Memory B cell (primary cell): ENCODE data around the gene SDC4.

Experiments used
- ATAC-seq: fragments of 150-1000 bp; cut with Tn5 transposase; 2 replicates; pipeline ENCODE4 v1.10.0; 2021; ENCODE audit warnings: low read depth, mild to moderate bottlenecking, moderate library complexity
- DNase-seq, 2 donors: peaks; one replicate each; pipeline ENCODE4 v3.0.0; 2022; ENCODE audit warnings: low spot score in 2 of 2
- H3K27ac Mint-ChIP-seq: one replicate; pipeline ENCODE4 v1.8.0; 2022; ENCODE audit warnings: mild to moderate bottlenecking, moderate library complexity, mixed read lengths
- H3K27me3 Mint-ChIP-seq: one replicate; pipeline ENCODE4 v1.8.0; 2022; ENCODE audit warnings: mixed read lengths
- H3K36me3 Mint-ChIP-seq: one replicate; pipeline ENCODE4 v1.8.0; 2022; ENCODE audit warnings: mild to moderate bottlenecking, mixed read lengths
- H3K4me1 Mint-ChIP-seq: one replicate; pipeline ENCODE4 v1.8.0; 2022; ENCODE audit warnings: mixed read lengths
- H3K4me3 Mint-ChIP-seq: one replicate; pipeline ENCODE4 v1.8.0; 2022; ENCODE audit warnings: mild to moderate bottlenecking, moderate library complexity, mixed read lengths
- H3K9me3 Mint-ChIP-seq: one replicate; pipeline ENCODE4 v1.8.0; 2022; ENCODE audit warnings: mixed read lengths

SDC4 gene

DNA sequence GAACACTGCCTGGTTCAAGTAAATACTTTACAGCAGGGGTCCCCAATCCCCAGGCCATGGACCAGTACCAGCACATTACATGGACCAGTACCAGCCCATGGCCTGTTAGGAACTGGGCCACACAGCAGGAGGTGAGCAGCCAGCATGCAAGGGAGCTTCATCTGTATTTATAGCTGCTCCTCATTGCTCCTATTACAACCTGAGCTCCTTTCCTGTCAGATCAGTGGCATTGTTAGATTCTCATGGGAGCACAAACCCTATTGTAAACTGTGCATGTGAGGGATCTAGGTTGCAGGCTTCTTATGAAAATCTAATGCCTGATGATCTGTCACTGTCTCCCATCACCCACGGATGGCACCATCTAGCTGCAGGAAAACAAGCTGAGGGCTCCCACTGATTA, 53.6 kb downstream of the SDC4 start:
- Mint-ChIP-seq H3K4me1 (peaks cover 13% of the 10 kb centered on the region), H3K36me3 (no peaks in the 10 kb centered on the region), H3K4me3 (no peak overlapping the region), H3K27me3 (peaks cover 14% of the 10 kb centered on the region), H3K27ac (no peak overlapping the region), H3K9me3 (no peaks in the 10 kb centered on the region)
- DNase-seq (no peak), ATAC-seq (no peak)

DNA sequence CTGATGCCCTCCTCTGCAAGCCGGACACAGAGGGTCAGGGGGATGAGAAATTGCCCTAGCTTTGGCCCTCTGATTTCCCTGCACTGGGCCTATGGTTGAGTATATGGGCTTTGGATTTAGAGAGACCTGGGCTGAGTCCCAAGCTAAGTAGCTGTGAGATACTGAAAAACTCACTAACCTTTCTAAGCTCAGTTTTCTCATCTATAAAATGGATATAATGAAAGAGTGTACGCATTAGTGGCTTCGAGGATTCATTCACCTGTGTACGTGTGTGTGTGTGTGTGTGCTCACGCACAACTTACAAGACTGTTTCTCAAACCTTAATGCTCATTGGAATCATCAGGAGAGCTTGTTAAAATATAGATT, 54.2 kb downstream of the SDC4 start:
- DNase-seq (no peak), ATAC-seq (no peak)
- Mint-ChIP-seq H3K4me3 (peak overlapping the region; percentile 76), H3K36me3 (no peaks in the 10 kb centered on the region), H3K27me3 (peaks cover 14% of the 10 kb centered on the region), H3K27ac (no peak overlapping the region), H3K9me3 (no peaks in the 10 kb centered on the region), H3K4me1 (peaks cover 13% of the 10 kb centered on the region)

DNA sequence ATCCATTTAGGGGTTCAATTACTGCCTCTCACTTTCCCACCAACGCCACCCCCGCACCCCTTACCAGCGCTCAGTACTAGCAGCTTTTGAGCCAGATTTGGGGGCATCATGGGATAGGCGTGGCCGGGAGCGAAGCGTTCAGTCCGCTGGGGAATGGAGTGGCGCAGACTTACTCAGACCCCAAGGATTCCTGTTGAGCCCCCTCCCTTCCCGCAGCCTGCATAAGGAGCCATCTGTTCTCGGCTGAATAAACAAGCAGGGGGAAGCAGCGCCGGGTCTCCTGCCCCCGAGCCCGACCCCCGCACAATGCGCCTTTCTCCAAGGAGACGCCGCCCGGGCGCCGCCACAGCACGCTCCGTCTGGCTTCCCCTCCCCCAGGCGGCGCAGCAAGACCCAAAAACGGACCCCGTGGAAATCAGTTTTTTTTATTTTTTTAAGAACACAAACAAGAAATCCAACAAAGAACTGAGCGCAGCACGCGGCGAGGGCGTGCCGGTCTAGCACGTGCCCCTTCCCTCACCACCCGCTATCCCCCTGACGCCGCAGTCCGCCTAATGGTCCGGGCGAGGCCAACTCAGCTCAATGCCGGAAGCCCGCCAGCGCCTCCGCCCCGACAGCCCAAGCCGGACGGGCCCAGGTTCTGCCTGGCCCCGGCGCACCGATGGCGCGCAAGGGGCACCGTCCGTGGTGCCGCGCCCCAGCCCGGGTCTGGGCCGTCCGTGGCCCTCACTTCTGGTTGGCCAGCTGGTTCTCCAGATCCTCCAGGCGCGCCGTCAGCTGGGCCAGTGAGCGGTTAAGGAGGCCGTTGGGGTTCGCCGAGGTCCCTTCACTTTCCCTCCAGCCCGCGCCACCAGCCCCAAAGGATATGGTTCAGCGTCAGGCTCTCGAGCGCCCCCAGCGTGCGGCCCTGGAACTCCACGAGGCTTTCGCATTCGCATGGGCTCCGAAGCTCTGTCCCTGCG, 54.9 kb downstream of the SDC4 start:
- H3K36me3 Mint-ChIP-seq, result no peaks in the 10 kb centered on the region
- no peak overlapping the region for H3K27ac Mint-ChIP-seq
- DNase-seq (peak; percentile 77 to 90), ATAC-seq (peak; percentile 82)
- peaks cover 10% of the 10 kb centered on the region for H3K27me3 Mint-ChIP-seq
- H3K4me3 Mint-ChIP-seq, result peak overlapping the region; percentile 76
- peaks cover 13% of the 10 kb centered on the region for H3K4me1 Mint-ChIP-seq
- no peaks in the 10 kb centered on the region for H3K9me3 Mint-ChIP-seq

DNA sequence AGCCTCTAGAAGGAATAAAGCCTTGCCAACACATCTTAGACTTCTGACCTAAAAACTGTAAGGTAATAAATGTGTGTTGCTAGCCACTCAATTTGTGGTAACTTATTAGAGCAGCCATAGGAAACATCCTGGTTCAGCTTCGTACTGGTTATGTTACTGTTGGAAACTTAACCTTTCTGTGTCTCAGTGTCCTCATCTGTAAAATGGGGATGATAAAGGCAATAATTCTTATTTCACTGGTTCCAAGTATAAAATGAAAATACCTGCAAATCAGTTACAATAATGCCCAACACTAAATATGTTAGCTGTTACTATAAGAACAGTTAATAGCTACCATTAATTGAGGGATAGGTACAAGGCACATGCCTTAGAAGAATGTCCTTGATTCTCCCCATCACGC, 55.9 kb downstream of the SDC4 start:
- no peaks in the 10 kb centered on the region for H3K9me3 Mint-ChIP-seq
- ATAC-seq (no peak), DNase-seq (no peak)
- H3K4me3 Mint-ChIP-seq, result no peak overlapping the region
- no peaks in the 10 kb centered on the region for H3K36me3 Mint-ChIP-seq
- H3K27ac Mint-ChIP-seq, result no peak overlapping the region
- peaks cover 8% of the 10 kb centered on the region for H3K27me3 Mint-ChIP-seq
- H3K4me1 Mint-ChIP-seq, result peaks cover 13% of the 10 kb centered on the region

DNA sequence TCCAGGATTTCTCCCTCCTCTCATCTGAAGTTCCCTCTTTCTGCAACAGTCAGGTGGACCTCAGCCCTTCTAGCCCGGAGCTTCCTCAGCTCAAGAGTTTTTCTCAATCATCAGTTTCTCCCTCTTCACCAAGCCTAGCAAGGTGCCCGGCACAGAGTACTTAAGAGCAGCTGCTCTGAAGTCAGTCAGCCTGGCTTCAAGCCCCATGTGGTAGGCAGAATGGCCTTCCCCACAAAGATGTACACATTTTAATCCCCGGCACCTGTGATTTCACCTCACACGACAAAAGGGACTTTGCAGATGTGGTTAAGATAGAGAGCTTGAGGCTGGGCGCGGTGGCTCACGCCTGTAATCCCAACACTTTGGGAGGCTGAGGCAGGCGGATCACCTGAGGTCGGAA, 56.7 kb downstream of the SDC4 start:
- ATAC-seq, result no peak
- Mint-ChIP-seq H3K4me3 (no peak overlapping the region), H3K27me3 (peaks cover 10% of the 10 kb centered on the region)

DNA sequence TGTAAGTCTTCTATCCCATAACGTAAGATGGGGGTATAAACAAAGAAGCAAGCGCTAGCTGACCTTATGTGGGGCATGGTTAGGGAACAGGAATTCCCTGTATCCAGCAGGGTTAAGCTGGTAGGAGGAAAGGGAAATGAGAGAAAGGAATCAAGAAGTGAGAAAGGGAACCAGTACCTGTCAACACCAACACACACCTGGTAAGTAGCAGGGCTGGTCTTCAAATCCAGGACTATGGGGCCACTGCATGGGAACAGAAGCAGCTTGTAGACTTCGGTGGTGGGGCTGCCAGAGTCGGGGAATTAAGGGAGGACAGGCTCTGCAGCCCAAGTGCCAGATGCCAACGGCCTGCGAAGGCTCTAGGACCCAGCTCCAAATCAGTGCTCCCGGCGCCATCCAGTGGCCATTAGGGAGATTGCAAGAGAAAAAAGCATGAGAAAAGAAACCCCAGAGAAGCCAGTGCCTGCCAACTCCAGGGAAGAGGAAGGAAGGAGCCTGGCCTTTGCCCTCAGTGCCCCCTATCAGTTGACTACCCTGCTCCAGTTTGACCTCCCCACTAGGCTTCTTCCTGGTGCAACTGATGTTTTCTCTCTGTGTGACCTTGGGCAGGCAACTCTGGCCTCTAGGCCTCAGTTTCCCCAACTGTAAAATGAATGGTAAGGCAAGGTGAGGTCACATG, 57.4 kb downstream of the SDC4 start:
- Mint-ChIP-seq H3K9me3 (no peaks in the 10 kb centered on the region), H3K4me1 (peaks cover 13% of the 10 kb centered on the region), H3K36me3 (no peaks in the 10 kb centered on the region), H3K27me3 (peaks cover 6% of the 10 kb centered on the region), H3K27ac (no peak overlapping the region), H3K4me3 (no peak overlapping the region)
- DNase-seq (peak; percentile 50 to 70), ATAC-seq (peak; percentile 51)

More for the DNA sequence above, 56.7 kb downstream of the SDC4 start:
- Mint-ChIP-seq H3K36me3 (no peaks in the 10 kb centered on the region), H3K9me3 (no peaks in the 10 kb centered on the region), H3K27ac (no peak overlapping the region), H3K4me1 (peaks cover 13% of the 10 kb centered on the region)
- no peak for DNase-seq

DNA sequence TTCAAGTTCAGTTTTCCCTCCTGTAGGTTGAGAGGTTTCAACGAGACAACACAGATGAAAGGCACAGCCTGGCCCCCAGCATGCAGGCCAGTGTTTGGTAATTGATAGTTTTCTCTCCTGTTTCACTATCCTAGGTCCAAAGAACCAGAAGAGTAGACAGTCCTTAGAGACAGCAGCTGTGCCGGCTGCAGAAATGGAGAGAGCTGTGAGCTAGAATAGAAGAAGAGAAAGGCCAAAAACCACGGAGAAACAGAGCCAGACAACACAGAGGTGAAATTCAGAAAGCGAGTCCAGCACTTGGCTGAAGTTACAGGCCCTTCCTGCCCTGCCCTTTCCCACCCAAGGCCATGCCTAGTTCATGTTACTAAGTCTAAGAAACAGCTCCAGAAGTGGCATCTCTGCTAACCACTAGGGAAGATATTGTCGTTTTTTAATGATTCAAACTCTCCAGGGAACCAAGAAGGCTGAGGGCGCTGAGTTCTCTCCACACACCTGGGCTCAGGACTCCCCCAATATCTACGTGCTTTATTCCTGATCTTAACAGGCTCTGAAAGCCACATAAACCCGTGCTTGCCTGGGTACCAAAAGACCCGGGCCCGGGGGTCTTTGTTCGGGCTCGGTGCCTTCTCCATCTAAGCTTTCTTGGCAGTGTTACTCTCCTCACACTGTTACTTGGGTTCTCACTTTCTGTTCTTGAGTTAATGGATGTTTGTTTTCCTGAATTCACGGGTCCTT, 58.1 kb downstream of the SDC4 start:
- DNase-seq, result no peak
- Mint-ChIP-seq H3K4me1 (peaks cover 13% of the 10 kb centered on the region), H3K27me3 (peaks cover 6% of the 10 kb centered on the region), H3K4me3 (no peak overlapping the region), H3K9me3 (no peaks in the 10 kb centered on the region), H3K36me3 (no peaks in the 10 kb centered on the region), H3K27ac (no peak overlapping the region)
- no peak for ATAC-seq

DNA sequence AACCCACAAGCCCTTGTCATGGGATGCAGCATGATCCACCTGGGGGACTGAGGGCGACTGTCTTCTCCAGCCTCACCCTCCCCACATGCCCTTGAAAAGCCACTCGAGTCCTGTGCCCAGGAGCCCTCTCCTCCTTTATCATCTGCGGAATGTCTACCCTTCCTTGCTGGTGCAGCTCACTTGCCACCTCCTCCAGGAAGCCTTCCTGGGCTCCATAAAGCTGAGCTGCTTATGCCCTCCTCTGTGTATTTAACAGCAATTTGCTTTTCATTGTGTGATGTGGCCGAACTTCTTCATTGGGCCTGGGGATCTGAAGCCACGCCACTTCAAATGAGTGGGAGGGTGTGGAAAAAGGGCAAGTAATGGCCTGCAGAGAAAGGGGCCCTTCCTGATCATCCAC, 59.4 kb downstream of the SDC4 start:
- Mint-ChIP-seq H3K4me1 (peaks cover 12% of the 10 kb centered on the region), H3K9me3 (no peaks in the 10 kb centered on the region), H3K27me3 (peaks cover 8% of the 10 kb centered on the region), H3K27ac (no peak overlapping the region), H3K36me3 (no peaks in the 10 kb centered on the region), H3K4me3 (no peak overlapping the region)
- no peak for ATAC-seq
- DNase-seq, result no peak

DNA sequence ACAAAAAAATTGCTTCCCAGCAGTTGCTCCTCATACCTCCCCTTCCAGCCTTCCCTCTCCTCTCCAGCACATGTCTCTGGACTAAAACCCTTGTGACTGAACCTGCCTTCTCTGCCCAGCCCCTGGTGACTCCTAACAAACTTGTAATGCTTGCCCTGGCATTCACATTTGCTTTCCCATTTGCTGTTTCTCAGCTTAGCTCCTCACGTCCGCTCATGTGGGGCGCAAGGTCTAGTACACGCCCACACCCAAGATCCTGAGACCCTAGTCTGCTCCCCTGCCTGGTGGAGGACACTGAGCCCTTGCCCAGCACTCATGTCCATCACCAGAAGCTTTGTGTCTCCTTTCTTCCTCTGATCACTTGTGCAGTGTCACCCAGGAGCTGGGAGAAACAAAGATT, 59.8 kb downstream of the SDC4 start:
- no peak overlapping the region for H3K4me3 Mint-ChIP-seq
- ATAC-seq, result no peak
- no peaks in the 10 kb centered on the region for H3K9me3 Mint-ChIP-seq
- H3K4me1 Mint-ChIP-seq, result peaks cover 9% of the 10 kb centered on the region
- no peak overlapping the region for H3K27ac Mint-ChIP-seq
- no peaks in the 10 kb centered on the region for H3K36me3 Mint-ChIP-seq
- peaks cover 10% of the 10 kb centered on the region for H3K27me3 Mint-ChIP-seq
- no peak for DNase-seq

DNA sequence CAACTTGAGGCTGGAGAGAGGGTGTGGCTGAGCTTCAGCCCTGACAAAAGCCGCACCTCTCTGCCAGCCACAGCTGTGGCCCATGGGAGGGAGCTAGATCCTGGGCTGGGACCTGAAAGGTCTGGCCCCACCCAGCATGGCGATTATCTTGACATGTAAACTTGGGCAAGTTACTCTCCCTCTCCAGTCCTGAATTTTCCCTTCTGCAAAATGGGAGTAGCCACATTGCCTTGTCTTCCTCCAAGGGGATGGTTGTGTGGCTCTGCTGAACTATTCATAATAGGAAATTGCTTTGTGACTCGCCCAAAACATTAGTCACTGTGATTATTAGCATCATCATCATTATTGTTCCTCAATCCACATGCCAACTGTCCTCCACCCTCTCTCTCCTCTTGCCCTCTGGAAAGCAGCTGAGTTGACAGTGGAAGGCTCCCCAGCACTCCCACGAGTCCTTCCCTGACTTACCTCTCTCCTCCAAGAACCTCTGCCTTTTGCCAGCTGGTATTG, 64.6 kb downstream of the SDC4 start:
- Mint-ChIP-seq H3K27me3 (peaks cover 23% of the 10 kb centered on the region), H3K4me3 (no peak overlapping the region), H3K4me1 (peaks cover 3% of the 10 kb centered on the region), H3K9me3 (no peaks in the 10 kb centered on the region), H3K36me3 (no peaks in the 10 kb centered on the region), H3K27ac (no peak overlapping the region)
- ATAC-seq (no peak), DNase-seq (no peak)

DNA sequence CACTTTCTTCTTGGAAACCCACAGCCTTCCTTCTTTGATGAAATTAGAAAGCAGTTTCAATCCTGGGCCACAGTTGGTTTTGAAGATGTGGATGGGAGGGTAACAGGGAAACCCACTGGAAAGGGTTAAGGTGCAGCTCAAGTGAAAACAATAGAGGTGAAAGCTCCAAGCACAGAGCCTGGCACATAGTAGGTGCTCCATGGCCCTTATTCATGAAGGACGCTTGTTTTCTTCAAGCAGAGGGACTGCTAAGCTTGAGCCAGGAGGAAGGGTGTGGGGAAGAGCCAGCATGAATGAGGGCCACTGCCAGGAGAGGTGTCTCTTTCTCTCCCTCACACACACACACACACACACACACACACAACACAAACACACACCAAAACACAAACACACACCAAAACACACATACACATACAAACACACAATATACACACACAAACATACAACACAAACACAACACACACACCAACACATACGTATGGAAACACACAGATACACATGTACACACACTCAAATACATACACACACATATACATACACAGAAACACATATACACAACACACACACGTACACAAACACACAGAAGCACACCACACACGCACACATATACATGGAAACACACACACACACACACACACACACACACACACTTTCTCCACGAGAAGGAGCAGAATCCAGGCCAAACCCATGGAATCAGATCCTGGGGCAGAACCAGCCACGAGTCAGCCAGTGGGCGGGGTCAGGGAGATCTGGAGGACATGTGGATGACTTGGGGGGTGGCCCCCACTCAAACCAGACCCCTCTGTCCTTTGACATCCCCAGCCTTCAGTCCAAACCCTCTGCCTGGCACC, 65.3 kb downstream of the SDC4 start:
- Mint-ChIP-seq H3K36me3 (no peaks in the 10 kb centered on the region), H3K4me1 (peaks cover 3% of the 10 kb centered on the region), H3K27ac (no peak overlapping the region), H3K4me3 (no peak overlapping the region), H3K9me3 (peaks cover 2% of the 10 kb centered on the region), H3K27me3 (peaks cover 25% of the 10 kb centered on the region)
- ATAC-seq, result no peak
- no peak for DNase-seq

DNA sequence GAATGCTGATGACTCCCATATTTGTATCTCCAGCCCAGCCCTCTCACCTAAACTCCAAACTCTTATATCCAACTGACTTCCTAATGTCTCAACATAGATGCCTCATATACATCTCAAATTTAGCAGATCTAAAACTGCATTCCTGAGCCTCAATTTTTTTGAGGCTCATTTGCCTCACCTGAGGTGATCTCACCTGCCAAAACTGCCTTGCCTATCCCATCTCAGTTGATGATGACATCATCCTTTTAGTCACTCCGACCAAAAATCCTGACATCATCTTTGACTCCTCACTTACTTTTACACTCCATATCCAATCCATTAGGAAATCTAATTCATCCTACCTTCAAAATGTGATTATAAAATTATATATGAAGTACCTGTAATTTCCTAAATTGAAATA, 68.2 kb downstream of the SDC4 start:
- H3K27me3 Mint-ChIP-seq, result peaks cover 28% of the 10 kb centered on the region
- H3K9me3 Mint-ChIP-seq, result peaks cover 2% of the 10 kb centered on the region
- H3K4me1 Mint-ChIP-seq, result peaks cover 3% of the 10 kb centered on the region
- no peak for DNase-seq
- H3K36me3 Mint-ChIP-seq, result no peaks in the 10 kb centered on the region
- ATAC-seq, result no peak
- H3K27ac Mint-ChIP-seq, result no peak overlapping the region
- no peak overlapping the region for H3K4me3 Mint-ChIP-seq

DNA sequence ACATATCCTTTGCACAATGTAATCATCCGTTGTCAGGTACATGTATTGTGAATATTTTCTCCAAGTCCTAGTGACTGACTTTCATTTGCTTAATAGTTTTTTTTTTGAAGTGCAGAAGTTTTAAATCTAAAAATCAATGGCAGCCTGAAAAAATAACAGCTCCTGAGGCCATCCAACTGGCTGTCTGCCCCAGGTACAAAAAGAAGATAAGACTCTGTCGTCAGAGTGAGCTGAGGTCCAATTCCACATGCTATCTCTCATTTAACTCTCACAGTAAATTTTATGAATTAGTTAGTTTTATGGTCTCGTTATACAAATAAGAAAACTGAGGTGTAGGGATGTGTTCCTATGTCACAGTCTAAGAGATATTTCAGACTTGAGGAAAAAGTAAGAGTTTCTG, 72.9 kb downstream of the SDC4 start:
- H3K27me3 Mint-ChIP-seq, result peaks cover 26% of the 10 kb centered on the region
- no peaks in the 10 kb centered on the region for H3K4me1 Mint-ChIP-seq
- H3K36me3 Mint-ChIP-seq, result no peaks in the 10 kb centered on the region
- H3K4me3 Mint-ChIP-seq, result no peak overlapping the region
- DNase-seq (no peak), ATAC-seq (no peak)
- H3K27ac Mint-ChIP-seq, result no peak overlapping the region
- peaks cover 2% of the 10 kb centered on the region for H3K9me3 Mint-ChIP-seq
